ENCODE results near the gene AKAP10. TPM values are rescaled to one million over a fixed set of nuclear protein-coding genes. Genes with fewer than 3 reads are reported as not detected.

Gene AKAP10
- total and polyA plus RNA-seq, 2 of the 4 experiments (the other 2 are of a cell fraction), result 12.7 to 18.6 TPM

DNA sequence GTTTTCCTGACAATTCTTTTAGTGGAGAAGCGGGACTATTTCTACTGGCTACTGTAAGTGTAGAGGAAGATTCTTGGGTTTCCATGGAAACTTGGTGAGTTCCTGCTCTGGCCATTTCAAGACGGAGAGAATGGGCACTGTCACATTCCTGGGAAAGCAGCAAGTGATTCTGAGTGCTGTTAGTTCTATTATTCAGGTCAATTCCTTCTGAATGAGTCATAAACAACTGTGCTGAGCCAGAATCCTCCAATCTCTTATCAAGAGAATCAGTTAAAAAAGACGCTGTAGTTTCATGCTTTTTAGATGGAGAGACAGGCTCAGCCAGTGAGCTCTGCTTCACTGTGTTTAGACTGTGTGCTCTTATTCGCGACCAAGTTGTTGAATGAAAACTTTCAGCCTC lies 19.6 kb downstream of the AKAP10 start:
- Histone ChIP-seq H3K23ac (ENCODE audit: low read depth, low read length) (no peak overlapping the region), H2BK5ac (ENCODE audit: low read depth, low read length, poor library complexity, severe bottlenecking) (peak overlapping the region; percentile 49), H4K91ac (ENCODE audit: insufficient read depth, low read depth, low read length) (no peak overlapping the region), H3K14ac (replicated peaks; ENCODE audit: low read depth, low read length) (no peak overlapping the region), H4K5ac (ENCODE audit: low read depth, low read length) (no peak overlapping the region), H3K4me2 (ENCODE audit: low read depth, low read length) (peak overlapping the region; percentile 28; the same call in 1 of the 2 replicates), H3K9me1 (ENCODE audit: insufficient read depth, low read length) (no peaks in the 10 kb centered on the region), H2AK5ac (ENCODE audit: low read depth, low read length) (peak overlapping the region; percentile 9; the same call in 1 of the 2 replicates), H2BK20ac (ENCODE audit: low read depth, low read length) (peak overlapping the region; percentile 2; the same call in 1 of the 2 replicates), H3K4ac (ENCODE audit: low read depth, low read length) (peak overlapping the region; percentile 5; the same call in 1 of the 2 replicates), H2BK15ac (ENCODE audit: low read depth, low read length) (no peak overlapping the region), H2AK9ac (replicated peaks; ENCODE audit: low read depth, low read length, poor library complexity) (no peak overlapping the region), H4K8ac (ENCODE audit: low read depth in 2 of 2, low read length in 2 of 2) (no peak overlapping the region), H3K4me3 (ENCODE audit: insufficient read depth, low read depth, low read length) (no peak overlapping the region), H3K56ac (ENCODE audit: extremely low read depth, insufficient read depth, low read length) (no peak overlapping the region), H3K18ac (ENCODE audit: low read depth, low read length) (no peak overlapping the region), H3K27me3 (ENCODE audit: control insufficient read depth, insufficient read depth, low read length) (no peaks in the 10 kb centered on the region), H2AFZ (replicated peaks; ENCODE audit: low read length, poor library complexity) (no peak overlapping the region), H3K9ac (ENCODE audit: low read depth, low read length) (no peak overlapping the region), H3K79me1 (ENCODE audit: low read depth in 1 of 2, low read length in 2 of 2) (peaks cover 26 to 34% of the 10 kb centered on the region in 2 experiments), H3K9me3 (ENCODE audit: control insufficient read depth, insufficient read depth, low read length) (peaks cover 3% of the 10 kb centered on the region; the same call in 1 of the 2 replicates), H3K27ac (ENCODE audit: insufficient read depth, low read length) (no peak overlapping the region), H3K36me3 (ENCODE audit: control insufficient read depth, insufficient read depth, low read length) (peaks cover 31% of the 10 kb centered on the region), H2BK120ac (ENCODE audit: low read depth, low read length) (no peak overlapping the region), H3K4me1 (ENCODE audit: control insufficient read depth, insufficient read depth, low read length) (peaks cover 2% of the 10 kb centered on the region; the same call in 1 of the 2 replicates), H4K20me1 (ENCODE audit: insufficient read depth, low read length) (peaks cover 21% of the 10 kb centered on the region; the same call in 1 of the 2 replicates)
- in situ Hi-C loops (cut with MboI; ENCODE audit: low sequenced_read_pairs) (no loop called here), dilution Hi-C loops (cut with HindIII; ENCODE audit: low sequenced_read_pairs, unreplicated experiment) (no loop called here), intact Hi-C loops (cut with micrococcal nuclease) (no loop called here)
- BruUV-seq (replicated peaks), result no TSS peak
- ChIA-PET POLR2A (ENCODE audit: unreplicated experiment) (no interaction called here), CTCF (no interaction called here)
- TF ChIP-seq BHLHE40 (IDR thresholded peaks at IDR 0.05; ENCODE audit: low read depth, low read length), result 0 out of 2 replicates have a peak, but pooled peaks have one; percentile 20
- 0 out of 2 replicates have a peak, but pooled peaks have one; percentile 29 for TF ChIP-seq RFX5 (IDR thresholded peaks at IDR 0.05; ENCODE audit: low read depth, low read length)
- no peak for TF ChIP-seq CEBPB (IDR thresholded peaks at IDR 0.05; ENCODE audit: low read depth, low read length)
- peak; percentile 55; the same call in 1 of the 2 replicates for TF ChIP-seq FOS (IDR thresholded peaks at IDR 0.05; ENCODE audit: low read depth, low read length)
- TF ChIP-seq MAFK (IDR thresholded peaks at IDR 0.05; ENCODE audit: low read depth, low read length), result no peak
- WGBS, 2 experiments (ENCODE audit: extremely low coverage in 2 of 2, insufficient read length in 1 of 2), result no CpG with 5 or more reads among the region's 5 CpGs
- ATAC-seq (ENCODE audit: low read depth) (peak; percentile 94), DNase-seq (peak; percentile 96)
